Adipose tissue (tissue), 3 donors: ENCODE results near the gene BOD1. TPM values are rescaled to one million over a fixed set of nuclear protein-coding genes. Genes with fewer than 3 reads are reported as not detected.

Experiments
- H3K27ac ChIP-seq: one replicate; pipeline ENCODE4 v1.5.1; 2013; ENCODE audit warnings: low read depth, low read length
- WGBS, 3 donors: extraction: QIAGEN DNeasy Blood & Tissue Kit; methylation state at CpG; one replicate each; pipeline ENCODE4 v1.1.7; 2013; 5-methylcytosine and 5-hydroxymethylcytosine counted together
- polyA plus RNA-seq, 3 donors: library from polyadenylated mRNA; stranded (reverse); fragments of 200-250 nt; gene quantifications; one replicate each; pipeline ENCODE4 v1.2.3, GENCODE V29; 2013
- donor health status: healthy with polysubstance abuse.
- donor health status: Bipolar disorder and iron deficiency.
- donor health status: healthy.

The BOD1 gene
- polyA plus RNA-seq, 3 donors: 31.2 to 45.4 (median 37.5) TPM

GRCh38 chr5:173565491-173566072 is 50.9 kb downstream of the BOD1 start:
- H3K27ac ChIP-seq: no peak overlapping the region
- 63 to 91% (median 85%) methylated on average over 3 of the region's 3 CpGs for WGBS, 3 donors

- H3K27ac ChIP-seq: no peak overlapping the region
Observed at GRCh38 chr5:173564106-173564505, 52.3 kb downstream of the BOD1 start.

GRCh38 chr5:173563246-173563645 is 53.2 kb downstream of the BOD1 start:
- no peak overlapping the region for H3K27ac ChIP-seq
- 64 to 90% (median 83%) methylated on average over 6 of the region's 6 CpGs for WGBS, 3 donors

More at GRCh38 chr5:173564106-173564505, 52.3 kb downstream of the BOD1 start:
- WGBS, 3 donors: 51 to 61% (median 51%) methylated on average over 4 of the region's 4 CpGs

GRCh38 chr5:173562451-173562850 is 54.0 kb downstream of the BOD1 start:
- no peak overlapping the region for H3K27ac ChIP-seq
- WGBS, 3 donors: 81 to 94% (median 92%) methylated on average over 6 of the region's 6 CpGs
